GM18517 (cell line): ENCODE results near the gene GLRB.
"Not testable (repeated sequence)": the region's sequence is repeated elsewhere in the genome, so short reads cannot be mapped to it uniquely, and the experiment has no call there.

Source experiments
- ATAC-seq: cut with Tn5 transposase; IDR thresholded peaks from one replicate; pipeline ENCODE4 v1.9.1; 2021; ENCODE audit warnings: mild to moderate bottlenecking, moderate library complexity; ENCODE audit not compliant: unreplicated experiment

The GLRB gene

GRCh38 chr4:157127571-157127970, 51.6 kb downstream of the GLRB start:
- no peak for ATAC-seq

DNA sequence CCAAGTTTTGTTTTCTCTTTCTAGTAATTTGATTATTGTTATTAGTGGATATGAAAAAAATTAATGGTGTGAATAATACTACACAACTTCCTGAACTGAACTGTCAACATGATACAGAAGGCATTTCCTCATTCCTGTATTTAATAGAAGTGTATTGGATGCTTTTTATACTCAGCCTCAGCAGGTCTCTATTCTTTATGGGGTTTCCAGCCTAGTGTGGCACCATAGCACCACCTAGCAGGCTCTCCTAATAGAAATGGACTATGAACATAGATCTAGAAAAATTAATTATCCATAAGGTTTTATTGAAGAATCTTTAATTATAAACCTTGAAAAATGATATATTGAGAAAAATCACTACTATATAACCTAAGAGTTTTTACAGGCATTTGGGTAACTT, 52.4 kb downstream of the GLRB start:
- ATAC-seq = no peak

DNA sequence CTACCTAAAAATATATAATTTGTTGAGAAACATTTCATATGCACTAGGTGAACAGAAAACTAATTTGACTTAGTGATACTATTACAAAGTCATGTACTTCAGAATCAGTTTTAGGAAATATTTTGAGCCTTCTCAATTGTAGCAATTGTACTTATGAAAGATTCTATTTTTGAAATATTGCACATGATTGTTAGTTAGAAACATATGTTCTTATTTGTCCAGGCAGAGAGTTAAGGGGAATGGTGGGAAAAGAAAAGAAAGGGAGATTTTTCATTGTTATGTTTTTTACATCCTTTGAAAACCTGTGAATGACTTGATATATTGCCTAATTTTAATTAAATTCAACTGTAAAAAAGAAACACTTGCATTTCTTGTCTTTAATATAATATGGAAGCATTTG, 66.0 kb downstream of the GLRB start:
- ATAC-seq = no peak

DNA sequence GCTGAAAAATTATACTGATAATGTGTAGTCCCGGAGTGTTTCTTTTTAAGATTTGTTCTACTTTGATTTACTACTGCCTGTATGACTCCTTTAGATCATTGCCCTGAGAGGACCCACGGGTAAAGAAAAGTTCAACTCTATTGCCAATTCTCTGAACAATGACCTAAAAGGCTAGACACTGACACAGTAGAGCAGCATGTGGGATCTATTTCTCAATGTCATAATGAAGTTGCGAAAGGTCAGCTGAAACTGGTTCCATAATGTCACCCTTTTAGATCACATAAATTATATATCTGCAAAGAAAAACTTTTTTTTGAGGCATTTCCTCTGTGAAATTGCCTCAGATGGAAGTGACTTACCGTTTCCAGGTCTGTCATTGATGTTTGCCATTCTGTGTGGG, 67.4 kb downstream of the GLRB start:
- no peak for ATAC-seq

DNA sequence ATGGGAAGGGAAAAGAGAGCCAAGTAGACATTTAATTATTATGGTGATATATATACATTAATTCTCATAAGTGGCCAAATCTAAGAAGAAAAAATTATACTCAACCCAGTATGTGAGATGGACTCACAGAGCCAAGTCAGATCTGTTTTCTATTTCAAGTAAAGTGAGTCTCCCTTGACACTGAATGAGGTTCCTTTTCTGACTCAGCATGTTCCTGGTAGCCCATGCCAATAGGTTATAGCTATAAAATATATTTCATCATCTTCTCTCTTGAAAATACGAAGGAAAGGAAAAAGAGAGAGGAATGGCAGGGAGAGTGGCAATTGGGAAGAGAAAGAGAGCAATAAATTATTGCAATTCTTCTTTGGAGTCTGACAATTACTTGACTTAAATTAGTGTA, 75.8 kb downstream of the GLRB start:
- ATAC-seq = no peak

DNA sequence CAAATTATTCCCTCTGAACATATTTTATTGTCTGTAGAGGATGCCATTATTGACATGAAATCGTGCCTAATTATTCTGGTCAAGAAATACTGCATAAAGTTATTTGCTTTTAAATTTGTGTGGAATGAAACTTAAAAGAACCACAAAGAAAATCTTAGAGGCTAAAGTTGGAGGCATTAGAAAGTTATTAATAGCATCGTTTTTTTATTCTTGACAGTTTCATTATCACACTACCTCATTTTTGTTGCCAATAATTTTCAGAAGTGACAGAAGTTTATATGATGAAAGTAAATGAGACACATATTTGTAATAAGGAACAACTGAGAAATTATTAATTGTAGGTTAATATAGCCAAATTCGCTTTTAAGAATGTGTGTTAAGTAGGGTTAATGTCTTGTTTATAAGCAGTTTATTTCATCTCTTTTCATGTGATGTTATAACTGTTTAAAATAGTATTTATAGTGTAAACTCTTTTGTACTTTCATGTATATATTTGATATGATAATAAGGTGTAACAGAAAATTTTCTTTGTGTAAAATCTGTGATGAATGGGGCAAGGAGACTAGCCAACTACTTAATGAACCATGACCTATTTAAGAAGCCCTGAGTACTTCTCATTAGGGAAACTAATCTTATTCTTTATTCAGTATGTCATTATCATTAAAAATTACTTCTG, 90.1 kb downstream of the GLRB start:
- ATAC-seq = no peak

DNA sequence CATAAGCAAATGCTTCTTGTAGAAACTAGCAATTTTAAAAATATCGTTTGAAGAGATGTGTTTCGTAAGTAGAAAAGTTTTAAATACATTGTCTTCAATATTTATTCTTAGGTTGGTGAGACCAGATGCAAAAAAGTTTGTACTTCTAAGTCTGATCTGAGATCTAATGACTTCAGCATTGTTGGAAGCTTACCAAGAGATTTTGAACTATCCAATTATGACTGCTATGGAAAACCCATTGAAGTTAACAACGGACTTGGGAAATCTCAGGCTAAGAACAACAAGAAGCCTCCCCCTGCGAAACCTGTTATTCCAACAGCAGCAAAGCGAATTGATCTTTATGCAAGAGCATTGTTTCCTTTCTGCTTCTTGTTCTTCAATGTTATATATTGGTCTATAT, 94.4 kb downstream of the GLRB start:
- ATAC-seq = no peak

DNA sequence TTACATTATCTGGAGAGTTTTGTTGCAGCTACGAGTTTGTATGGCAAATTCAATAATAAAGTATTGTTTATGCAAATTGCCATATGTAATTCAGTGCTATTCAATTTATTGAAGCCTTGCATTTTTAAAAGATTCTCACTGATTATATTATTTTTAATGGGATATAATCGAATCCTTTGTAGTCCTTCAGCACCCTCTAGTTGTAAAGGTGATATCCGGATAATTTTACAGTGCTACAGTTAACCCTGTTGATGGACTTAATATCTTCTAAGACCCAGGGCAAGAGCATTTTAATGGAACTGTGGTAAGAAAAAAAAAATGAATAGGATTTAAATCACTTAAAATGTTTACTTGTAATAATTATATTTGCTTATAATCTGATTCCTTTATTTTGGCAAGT, 96.1 kb downstream of the GLRB start:
- no peak for ATAC-seq

- ATAC-seq = not testable (repeated sequence)
Measured at GRCh38 chr4:157180268-157180667, 104.3 kb downstream of the GLRB start.

DNA sequence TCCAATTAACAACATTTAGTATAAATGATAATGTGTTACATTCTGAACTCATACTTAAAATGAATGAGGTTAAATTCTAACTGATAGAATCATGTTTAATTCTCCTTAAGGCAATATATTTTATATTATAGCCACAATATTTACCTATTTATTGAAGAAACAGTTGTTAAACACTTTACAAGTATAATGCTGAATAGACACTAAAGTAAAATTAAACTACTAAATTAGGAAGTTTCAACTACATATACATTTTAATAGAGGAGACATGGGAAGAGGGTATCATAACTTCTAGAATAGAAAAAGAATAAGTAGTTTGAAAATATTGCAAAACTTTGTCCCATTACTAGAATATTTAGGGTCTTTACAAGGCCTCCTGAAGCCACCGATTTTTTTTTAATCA, 108.3 kb downstream of the GLRB start:
- ATAC-seq = no peak

GRCh38 chr4:157185363-157185762, 109.4 kb downstream of the GLRB start:
- ATAC-seq = no peak

- ATAC-seq = no peak
Measured at GRCh38 chr4:157195374-157195773, 119.4 kb downstream of the GLRB start.

GRCh38 chr4:157196046-157196445, 120.1 kb downstream of the GLRB start:
- no peak for ATAC-seq

- ATAC-seq = no peak
Measured at GRCh38 chr4:157204634-157205244, 128.8 kb downstream of the GLRB start.

GRCh38 chr4:157217708-157218107, 141.8 kb downstream of the GLRB start:
- ATAC-seq = no peak

- no peak for ATAC-seq
Measured at GRCh38 chr4:157219711-157220370, 143.9 kb downstream of the GLRB start.

GRCh38 chr4:157220371-157220881, 144.5 kb downstream of the GLRB start, which contains the start of gene GRIA2:
GRIA2 (plus strand) TSS chr4:157220728; CDS start chr4:157221043, 315 bp downstream.
- ATAC-seq = no peak

- no peak for ATAC-seq
Measured at GRCh38 chr4:157221426-157221894, 145.5 kb downstream of the GLRB start.
